ENCODE results near the gene PPP1R13B. TPM values are rescaled to one million over a fixed set of nuclear protein-coding genes. Genes with fewer than 3 reads are reported as not detected.
"Not testable (repeated sequence)": the region's sequence is repeated elsewhere in the genome, so short reads cannot be mapped to it uniquely, and the experiment has no call there.

The PPP1R13B gene
- total RNA-seq, 1 experiment from 2014 or later, result 10.3 TPM

GRCh38 chr14:103801459-103801858 is 45.9 kb downstream of the PPP1R13B start:
- no peak for DNase-seq (ENCODE audit: low spot score)
- CTCF ChIA-PET, result interaction anchor here (1.2 kb wide), 1 partner anchor 55 kb away, joined by 4 read pairs; no protein-coding TSS in a partner anchor
- peak; percentile 41; the same call in 1 of the 2 replicates for ATAC-seq
- H3K27me3 Mint-ChIP-seq (ENCODE audit: low read depth), result no peaks in the 10 kb centered on the region
- H3K4me3 Mint-ChIP-seq, result no peak overlapping the region
- H3K27ac Mint-ChIP-seq, result peak overlapping the region; percentile 57
- H3K4me1 Mint-ChIP-seq, result peaks cover 11% of the 10 kb centered on the region
- H3K9me3 Mint-ChIP-seq, result no peaks in the 10 kb centered on the region
- no peak for TF ChIP-seq TEAD1 (CRISPR knock-in tag; IDR thresholded peaks at IDR 0.05)
- peak; percentile 81; the same call in 1 of the 2 replicates for TF ChIP-seq MAX (CRISPR knock-in tag; IDR thresholded peaks at IDR 0.05)
- no peak for TF ChIP-seq CREM (CRISPR knock-in tag; IDR thresholded peaks at IDR 0.05)
- TF ChIP-seq GABPB1 (CRISPR knock-in tag; IDR thresholded peaks at IDR 0.05), result peak; percentile 60; the same call in 1 of the 2 replicates
- POLR2A ChIA-PET, result no interaction called here
- no peaks in the 10 kb centered on the region for H3K36me3 Mint-ChIP-seq

GRCh38 chr14:103793192-103793591 is 54.2 kb downstream of the PPP1R13B start:
- ATAC-seq; H3K27ac Mint-ChIP-seq; DNase-seq (ENCODE audit: low spot score); H3K27me3 Mint-ChIP-seq (ENCODE audit: low read depth); H3K9me3 Mint-ChIP-seq; H3K36me3 Mint-ChIP-seq; H3K4me3 Mint-ChIP-seq: not testable (repeated sequence)
- H3K4me1 Mint-ChIP-seq, result peaks cover 18% of the 10 kb centered on the region
- ChIA-PET POLR2A (interaction anchor here (0.6 kb wide), 1 partner anchor 149 kb away, joined by 10 read pairs; no protein-coding TSS in a partner anchor), CTCF (interaction anchor here (1.0 to 1.4 kb wide), 5 partner anchors 13 to 113 kb away, joined by 3 to 5 read pairs (median 4); no protein-coding TSS in a partner anchor)

GRCh38 chr14:103788086-103788485 is 59.3 kb downstream of the PPP1R13B start:
- TF ChIP-seq ZNF263 (CRISPR knock-in tag; IDR thresholded peaks at IDR 0.05; ENCODE audit: low read depth) (no peak), E2F4 (CRISPR knock-in tag; IDR thresholded peaks at IDR 0.05; ENCODE audit: borderline replicate concordance, low read depth) (no peak), TEAD1 (CRISPR knock-in tag; IDR thresholded peaks at IDR 0.05) (no peak), NFYB (CRISPR knock-in tag; conservative IDR thresholded peaks at IDR 0.05; ENCODE audit: low read depth) (no peak), ATF6 (CRISPR knock-in tag; IDR thresholded peaks at IDR 0.05) (no peak), ZNF396 (CRISPR knock-in tag; IDR thresholded peaks at IDR 0.05; ENCODE audit: borderline replicate concordance) (no peak), CDX4 (CRISPR knock-in tag; IDR thresholded peaks at IDR 0.05; ENCODE audit: borderline replicate concordance) (no peak), CTCF (IDR thresholded peaks at IDR 0.05) (no peak), IRF2 (CRISPR knock-in tag; IDR thresholded peaks at IDR 0.05; ENCODE audit: borderline replicate concordance, low read depth) (no peak), NFATC4 (CRISPR knock-in tag; IDR thresholded peaks at IDR 0.05) (no peak), NR3C1 (CRISPR knock-in tag; conservative IDR thresholded peaks at IDR 0.05; ENCODE audit: low read depth) (no peak), ZNF671 (CRISPR knock-in tag; IDR thresholded peaks at IDR 0.05) (no peak), ELF4 (CRISPR knock-in tag; IDR thresholded peaks at IDR 0.05; ENCODE audit: low read depth) (no peak), ATF2 (CRISPR knock-in tag; IDR thresholded peaks at IDR 0.05; ENCODE audit: borderline replicate concordance, low read depth) (no peak), ZNF219 (CRISPR knock-in tag; IDR thresholded peaks at IDR 0.05; ENCODE audit: borderline replicate concordance) (no peak), USF1 (CRISPR knock-in tag; IDR thresholded peaks at IDR 0.05) (no peak), OVOL2 (CRISPR knock-in tag; IDR thresholded peaks at IDR 0.05; ENCODE audit: borderline replicate concordance) (no peak)
- Mint-ChIP-seq H3K27me3 (ENCODE audit: low read depth) (no peaks in the 10 kb centered on the region), H3K27ac (no peak overlapping the region), H3K4me1 (no peaks in the 10 kb centered on the region), H3K36me3 (no peaks in the 10 kb centered on the region), H3K9me3 (no peaks in the 10 kb centered on the region), H3K4me3 (no peak overlapping the region)
- DNase-seq (ENCODE audit: low spot score) (no peak), ATAC-seq (no peak)
- ChIA-PET POLR2A (no interaction called here), CTCF (interaction anchor here (1.1 kb wide), 1 partner anchor 20 kb away, joined by 4 read pairs; no protein-coding TSS in a partner anchor)

Data from WTC11 (cell line).